Left lung (tissue), 10 donors: ENCODE measurements around the gene HOXB4. TPM values are rescaled to one million over a fixed set of nuclear protein-coding genes. Genes with fewer than 3 reads are reported as not detected.
"Not testable (repeated sequence)": the region's sequence is repeated elsewhere in the genome, so short reads cannot be mapped to it uniquely, and the experiment has no call there.

Experiments used
- ATAC-seq: fragments of 200-7000 bp; cut with Tn5 transposase; one replicate; pipeline ENCODE4 v1.9.1; 2020; ENCODE audit warnings: moderate library complexity
- DNase-seq, 4 donors: peaks; one replicate each; pipeline ENCODE4 v3.0.0-alpha.2; 2013 to 2020
- H3K27ac ChIP-seq, 2 donors: fragments of 200-600 bp; sonication (generic) in 1 of 2; one replicate each; pipeline versions ENCODE4 v1.5.0 to v1.8.0; 2020 to 2021
- H3K27me3 ChIP-seq, 2 donors: fragments of 200-600 bp; sonication (generic) in 1 of 2; one replicate each; pipeline versions ENCODE4 v1.5.0 to v1.8.0; 2020 to 2021
- H3K36me3 ChIP-seq, 2 donors: fragments of 200-600 bp; sonication (generic) in 1 of 2; one replicate each; pipeline versions ENCODE4 v1.5.0 to v1.8.0; 2020 to 2021
- H3K4me1 ChIP-seq, 2 donors: fragments of 200-600 bp; one replicate each; pipeline ENCODE4 v1.8.0; 2021
- H3K4me3 ChIP-seq, 2 donors: fragments of 200-600 bp; sonication (generic) in 1 of 2; one replicate each; pipeline versions ENCODE4 v1.5.0 to v1.8.0; 2020 to 2021; ENCODE audit warnings: mild to moderate bottlenecking in 1 of 2
- H3K9me3 ChIP-seq, 2 donors: fragments of 200-600 bp; sonication (generic) in 1 of 2; one replicate each; pipeline versions ENCODE4 v1.5.0 to v1.8.0; 2020 to 2021
- CTCF ChIP-seq, 2 donors: fragments of 200-600 bp; sonication (generic) in 1 of 2; IDR thresholded peaks; one replicate each; pipeline versions ENCODE4 v1.5.0 to v1.8.0; 2021; ENCODE audit warnings: antibody characterized with exemption in 2 of 2
- intact Hi-C, 2 donors: fragments of 100-400 bp; cut with DNase I; formaldehyde crosslinking; loops; one replicate each; pipeline versions ENCODE4 v1.11.2 to v1.14.2; 2022
- polyA plus RNA-seq, 6 donors: library from polyadenylated mRNA; unstranded; fragments of 120-200 nt; gene quantifications; one replicate each; pipeline ENCODE4 v1.2.1, GENCODE V29; 2013; ENCODE audit not compliant: insufficient read length in 6 of 6
- total RNA-seq, 2 donors: library from RNA; stranded (reverse); fragmentation: NEBNext Ultra II Directional; extraction: Animal tissue kit (Norgen Biotek cat#: 25700); gene quantifications; one replicate each; pipeline ENCODE4 v1.2.1, GENCODE V29; 2021
- donor health status: DM: no; HTN: yes; CAD: no.
- donor health status: DM: no; HTN: no; CAD: no.

HOXB4 gene
- total and polyA plus RNA-seq, 8 donors = 4.5 to 19.0 (median 12.8) TPM

DNA sequence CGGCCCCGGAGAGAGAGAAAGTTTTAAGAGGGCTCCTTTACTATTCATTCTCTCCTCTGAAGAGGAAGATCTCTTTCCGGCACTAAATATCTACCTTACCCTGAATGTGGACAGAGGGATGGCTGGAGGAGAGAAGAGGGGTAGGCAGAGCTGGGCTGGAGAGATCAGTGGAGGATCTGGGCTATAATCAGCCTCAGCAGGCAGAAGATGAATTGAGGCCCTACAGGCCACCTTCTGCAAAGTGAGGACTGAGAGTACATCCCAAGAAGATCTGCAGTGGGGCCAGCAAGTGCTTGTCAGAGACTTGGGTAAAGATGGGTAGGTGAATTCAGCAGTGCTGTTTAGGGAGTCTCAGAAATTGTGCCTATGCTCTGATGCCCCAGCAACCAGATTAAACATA lies 40.8 kb downstream of the HOXB4 start:
- H3K4me1 ChIP-seq = peaks cover 0 to 9% of the 10 kb centered on the region in 2 donors
- no peaks in the 10 kb centered on the region for H3K36me3 ChIP-seq
- TF ChIP-seq CTCF (IDR thresholded peaks at IDR 0.05) = no peak
- peaks cover 12 to 79% of the 10 kb centered on the region in 2 donors for H3K27me3 ChIP-seq
- ATAC-seq (no peak), DNase-seq (no peak)
- H3K9me3 ChIP-seq = no peaks in the 10 kb centered on the region
- H3K4me3 ChIP-seq = no peak overlapping the region
- no peak overlapping the region for H3K27ac ChIP-seq
- intact Hi-C loops = no loop called here

- H3K27me3 ChIP-seq = peaks cover 10 to 79% of the 10 kb centered on the region in 2 donors
- ATAC-seq, DNase-seq, H3K4me1 ChIP-seq, H3K4me3 ChIP-seq, H3K9me3 ChIP-seq, H3K27ac ChIP-seq, H3K36me3 ChIP-seq, intact Hi-C loops: not testable (repeated sequence)
These were observed 42.2 kb downstream of the HOXB4 start for GRCh38 chr17:48535793-48536559.

DNA sequence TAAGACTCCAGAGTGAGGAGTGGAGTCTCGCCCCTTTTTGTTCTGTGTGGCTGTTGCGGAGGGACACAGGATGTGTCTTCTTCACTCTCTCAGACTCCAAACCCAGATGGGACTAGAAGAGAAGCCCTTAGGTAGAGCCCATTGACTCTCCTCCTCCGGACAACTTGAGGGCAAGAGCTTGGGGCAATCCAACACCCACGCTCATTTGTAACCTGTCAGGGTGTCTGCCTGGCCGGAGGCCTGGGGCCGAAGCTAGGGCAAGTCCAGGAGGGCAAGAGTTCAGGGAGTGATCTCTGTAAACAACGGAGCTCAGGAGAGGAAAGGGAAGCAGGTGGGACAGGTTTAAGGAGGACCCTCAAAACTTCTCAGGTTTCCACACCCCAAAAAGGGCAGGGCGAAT lies 45.9 kb downstream of the HOXB4 start:
- Histone ChIP-seq H3K27me3 (peaks cover 14 to 79% of the 10 kb centered on the region in 2 donors), H3K4me1 (no peaks in the 10 kb centered on the region), H3K36me3 (no peaks in the 10 kb centered on the region), H3K9me3 (no peaks in the 10 kb centered on the region), H3K4me3 (no peak overlapping the region), H3K27ac (no peak overlapping the region)
- TF ChIP-seq CTCF (IDR thresholded peaks at IDR 0.05) = no peak
- no peak for ATAC-seq
- intact Hi-C loops = no loop called here
- no peak for DNase-seq

- no peak within 1 kb of the TSS for H3K4me3 ChIP-seq
- no peaks in the 10 kb centered on the region for H3K36me3 ChIP-seq
- H3K9me3 ChIP-seq = no peaks in the 10 kb centered on the region
- no peak within 1 kb of the TSS for H3K27ac ChIP-seq
- no peak for TF ChIP-seq CTCF (IDR thresholded peaks at IDR 0.05)
- no peak for ATAC-seq
- peaks cover 26 to 81% of the 10 kb centered on the region in 2 donors for H3K27me3 ChIP-seq
- intact Hi-C loops = no loop called here
- no peak for DNase-seq
- H3K4me1 ChIP-seq = no peaks in the 10 kb centered on the region
These were observed 47.3 kb downstream of the HOXB4 start, which contains the start of gene HOXB1 for GRCh38 chr17:48530887-48531272. TSS of gene HOXB1 (minus strand) at chr17:48531011. CDS start at chr17:48530904, 107 bp downstream.

DNA sequence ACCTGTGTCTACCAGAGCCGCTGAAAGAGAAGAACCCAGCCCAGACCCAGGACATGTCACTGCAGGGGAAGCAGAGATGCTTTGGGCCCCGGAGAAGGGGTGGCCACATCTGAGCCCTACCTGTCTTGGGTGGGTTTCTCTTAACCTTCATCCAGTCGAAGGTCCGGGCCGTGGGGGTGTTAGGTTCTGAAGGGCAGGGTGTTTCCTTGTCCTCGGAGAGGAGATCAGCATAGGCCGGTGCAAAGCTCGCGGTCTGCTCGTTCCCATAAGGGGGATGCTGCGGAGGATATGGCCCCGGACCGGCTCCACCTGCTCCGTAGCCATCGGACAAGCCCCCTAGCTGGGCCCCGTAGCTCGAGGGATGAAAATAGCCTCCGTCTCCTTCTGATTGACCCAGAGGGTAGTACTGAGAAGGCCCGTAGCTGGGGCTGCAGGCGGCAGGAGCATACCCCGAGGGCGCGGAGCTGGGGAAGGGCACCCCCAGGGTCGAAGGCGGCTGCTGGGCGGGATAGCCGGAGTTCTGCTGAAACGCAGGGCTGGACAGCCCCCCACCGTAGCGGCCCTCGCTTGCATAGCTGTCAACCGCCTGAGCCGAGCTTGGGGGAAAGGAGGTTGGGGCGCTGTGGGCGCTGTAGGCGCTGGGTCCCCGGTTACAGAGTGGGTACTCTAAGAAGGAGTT lies 47.8 kb downstream of the HOXB4 start:
- no peaks in the 10 kb centered on the region for H3K36me3 ChIP-seq
- H3K27me3 ChIP-seq = peaks cover 26 to 85% of the 10 kb centered on the region in 2 donors
- H3K4me3 ChIP-seq = no peak overlapping the region
- no peaks in the 10 kb centered on the region for H3K9me3 ChIP-seq
- DNase-seq (peak in 1 of 4 donors; percentile 62), ATAC-seq (no peak)
- intact Hi-C loops = no loop called here
- TF ChIP-seq CTCF (IDR thresholded peaks at IDR 0.05) = no peak
- no peak overlapping the region for H3K27ac ChIP-seq
- H3K4me1 ChIP-seq = no peaks in the 10 kb centered on the region
